Trophoblast cell (in vitro differentiated cells and primary cell): ENCODE measurements around the gene FGF22.
"Not testable (repeated sequence)": the region's sequence is repeated elsewhere in the genome, so short reads cannot be mapped to it uniquely, and the experiment has no call there.

ENCODE experiments used
- DNase-seq, 2 donors: peaks; one replicate each; pipeline ENCODE4 v3.0.0-alpha.2; 2016
- H2AFZ ChIP-seq: 2 replicates; pipeline ENCODE4 v1.6.1; 2013; ENCODE audit warnings: low read length, moderate library complexity, mild to moderate bottlenecking; ENCODE audit not compliant: insufficient read depth, poor library complexity
- H2AK5ac ChIP-seq: 2 replicates; pipeline ENCODE4 v1.6.1; 2013; ENCODE audit warnings: mild to moderate bottlenecking, low read length
- H2BK120ac ChIP-seq: 2 replicates; pipeline ENCODE4 v1.6.1; 2013; ENCODE audit warnings: low read length, mild to moderate bottlenecking, moderate library complexity; ENCODE audit not compliant: insufficient read depth, poor library complexity
- H2BK12ac ChIP-seq: 2 replicates; pipeline ENCODE4 v1.6.1; 2013; ENCODE audit warnings: mild to moderate bottlenecking, low read length, moderate library complexity
- H2BK5ac ChIP-seq: 2 replicates; pipeline ENCODE4 v1.6.1; 2013; ENCODE audit warnings: low read length, low read depth, moderate library complexity, mild to moderate bottlenecking; ENCODE audit not compliant: poor library complexity
- H3K14ac ChIP-seq: 2 replicates; pipeline ENCODE4 v1.6.1; 2013; ENCODE audit warnings: mild to moderate bottlenecking, low read length
- H3K18ac ChIP-seq: 2 replicates; pipeline ENCODE4 v1.6.1; 2013; ENCODE audit warnings: mild to moderate bottlenecking, low read length
- H3K23ac ChIP-seq: 2 replicates; pipeline ENCODE4 v1.6.1; 2013; ENCODE audit warnings: low read length
- H3K27ac ChIP-seq: 2 replicates; pipeline ENCODE4 v1.5.1; 2013; ENCODE audit warnings: low read depth, mild to moderate bottlenecking, inconsistent platforms, low read length, moderate library complexity
- H3K27me3 ChIP-seq: 2 replicates; pipeline ENCODE4 v1.6.1; 2013; ENCODE audit warnings: inconsistent platforms, mild to moderate bottlenecking, low read length, moderate library complexity; ENCODE audit not compliant: insufficient read depth
- H3K36me3 ChIP-seq, 2 experiments: 1 replicate in 1 of 2; 2 replicates in 1 of 2; pipeline ENCODE4 v1.6.1; 2013; ENCODE audit warnings: low read length in 2 of 2, mild to moderate bottlenecking in 2 of 2, moderate library complexity in 1 of 2; ENCODE audit not compliant: insufficient read depth in 2 of 2, control insufficient read depth in 1 of 2
- H3K4ac ChIP-seq: 2 replicates; pipeline ENCODE4 v1.6.1; 2013; ENCODE audit warnings: low read depth, mild to moderate bottlenecking, low read length, moderate library complexity
- H3K4me1 ChIP-seq, 2 experiments: 1 replicate in 1 of 2; 2 replicates in 1 of 2; pipeline ENCODE4 v1.6.1; 2013; ENCODE audit warnings: low read length in 2 of 2, mild to moderate bottlenecking in 2 of 2, moderate library complexity in 1 of 2; ENCODE audit not compliant: insufficient read depth in 2 of 2, control insufficient read depth in 1 of 2
- H3K4me2 ChIP-seq: 2 replicates; pipeline ENCODE4 v1.6.1; 2013; ENCODE audit warnings: inconsistent platforms, mild to moderate bottlenecking, low read length, moderate library complexity
- H3K4me3 ChIP-seq: 2 replicates; pipeline ENCODE4 v1.5.1; 2013; ENCODE audit warnings: mild to moderate bottlenecking, low read depth, low read length, inconsistent platforms
- H3K79me1 ChIP-seq: one replicate; pipeline ENCODE4 v1.6.1; 2013; ENCODE audit warnings: low read length
- H3K79me2 ChIP-seq: 2 replicates; pipeline ENCODE4 v1.6.1; 2013; ENCODE audit warnings: low read length, mild to moderate bottlenecking; ENCODE audit not compliant: control insufficient read depth, insufficient read depth, poor library complexity
- H3K9ac ChIP-seq: 2 replicates; pipeline ENCODE4 v1.6.1; 2013; ENCODE audit warnings: mild to moderate bottlenecking, low read length
- H3K9me3 ChIP-seq: 2 replicates; pipeline ENCODE4 v1.6.1; 2013; ENCODE audit warnings: low read depth, mild to moderate bottlenecking, control low read depth, inconsistent platforms, low read length; ENCODE audit not compliant: insufficient read depth
- H4K12ac ChIP-seq: 2 replicates; pipeline ENCODE4 v1.6.1; 2013; ENCODE audit warnings: low read depth, mild to moderate bottlenecking, low read length, moderate library complexity
- H4K8ac ChIP-seq: 2 replicates; pipeline ENCODE4 v1.6.1; 2013; ENCODE audit warnings: low read depth, mild to moderate bottlenecking, low read length, moderate library complexity
- H4K91ac ChIP-seq: one replicate; pipeline ENCODE4 v1.6.1; 2013; ENCODE audit warnings: low read depth, mild to moderate bottlenecking, low read length, moderate library complexity
- WGBS: extraction: QIAGEN DNeasy Blood & Tissue Kit; methylation state at CpG from one replicate; pipeline ENCODE4 v1.1.7; 2013; ENCODE audit warnings: missing lambda C conversion rate; ENCODE audit not compliant: insufficient read length, insufficient coverage; ENCODE audit errors: extremely low coverage; 5-methylcytosine and 5-hydroxymethylcytosine counted together

FGF22 gene

DNA sequence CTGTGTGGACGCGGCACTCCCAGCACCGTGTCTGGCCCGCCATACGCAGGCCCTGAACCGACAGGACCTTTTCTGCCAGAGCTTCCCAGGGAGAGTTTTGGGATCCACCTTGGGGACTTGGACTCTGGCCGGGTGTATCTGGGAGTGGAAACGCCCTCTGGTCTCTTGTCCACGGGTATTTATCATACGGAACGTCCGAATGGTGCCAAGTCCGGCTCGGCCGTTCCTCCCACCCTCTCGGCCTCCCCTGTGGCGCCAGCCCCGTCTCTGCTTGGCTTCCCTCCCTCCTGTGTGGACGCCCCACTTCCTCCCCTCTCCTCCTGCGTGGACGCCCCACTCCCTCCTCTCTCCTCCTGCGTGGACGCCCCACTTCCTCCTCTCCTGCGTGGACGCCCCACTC is 37.9 kb upstream of the FGF22 start:
- DNase-seq = no peak
- H2BK120ac ChIP-seq = no peak overlapping the region
- H3K4me3 ChIP-seq = no peak overlapping the region
- H4K12ac ChIP-seq = no peak overlapping the region
- H2AFZ ChIP-seq = no peak overlapping the region
- no peaks in the 10 kb centered on the region for H3K36me3 ChIP-seq
- no peak overlapping the region for H2BK12ac ChIP-seq
- no peaks in the 10 kb centered on the region for H3K79me1 ChIP-seq
- H3K9ac ChIP-seq = no peak overlapping the region
- H3K79me2 ChIP-seq = no peaks in the 10 kb centered on the region
- H4K91ac ChIP-seq = no peak overlapping the region
- H3K27ac ChIP-seq = no peak overlapping the region
- H3K4me2 ChIP-seq = no peak overlapping the region
- no peaks in the 10 kb centered on the region for H3K4me1 ChIP-seq
- no peak overlapping the region for H2BK5ac ChIP-seq
- H3K14ac ChIP-seq = no peak overlapping the region
- H3K23ac ChIP-seq = no peak overlapping the region
- H3K4ac ChIP-seq = no peak overlapping the region
- H4K8ac ChIP-seq = no peak overlapping the region
- no peak overlapping the region for H3K18ac ChIP-seq
- WGBS = no CpG with 5 or more reads among the region's 25 CpGs
- H3K27me3 ChIP-seq = no peaks in the 10 kb centered on the region
- H2AK5ac ChIP-seq = no peak overlapping the region
- peaks cover 10% of the 10 kb centered on the region for H3K9me3 ChIP-seq

DNA sequence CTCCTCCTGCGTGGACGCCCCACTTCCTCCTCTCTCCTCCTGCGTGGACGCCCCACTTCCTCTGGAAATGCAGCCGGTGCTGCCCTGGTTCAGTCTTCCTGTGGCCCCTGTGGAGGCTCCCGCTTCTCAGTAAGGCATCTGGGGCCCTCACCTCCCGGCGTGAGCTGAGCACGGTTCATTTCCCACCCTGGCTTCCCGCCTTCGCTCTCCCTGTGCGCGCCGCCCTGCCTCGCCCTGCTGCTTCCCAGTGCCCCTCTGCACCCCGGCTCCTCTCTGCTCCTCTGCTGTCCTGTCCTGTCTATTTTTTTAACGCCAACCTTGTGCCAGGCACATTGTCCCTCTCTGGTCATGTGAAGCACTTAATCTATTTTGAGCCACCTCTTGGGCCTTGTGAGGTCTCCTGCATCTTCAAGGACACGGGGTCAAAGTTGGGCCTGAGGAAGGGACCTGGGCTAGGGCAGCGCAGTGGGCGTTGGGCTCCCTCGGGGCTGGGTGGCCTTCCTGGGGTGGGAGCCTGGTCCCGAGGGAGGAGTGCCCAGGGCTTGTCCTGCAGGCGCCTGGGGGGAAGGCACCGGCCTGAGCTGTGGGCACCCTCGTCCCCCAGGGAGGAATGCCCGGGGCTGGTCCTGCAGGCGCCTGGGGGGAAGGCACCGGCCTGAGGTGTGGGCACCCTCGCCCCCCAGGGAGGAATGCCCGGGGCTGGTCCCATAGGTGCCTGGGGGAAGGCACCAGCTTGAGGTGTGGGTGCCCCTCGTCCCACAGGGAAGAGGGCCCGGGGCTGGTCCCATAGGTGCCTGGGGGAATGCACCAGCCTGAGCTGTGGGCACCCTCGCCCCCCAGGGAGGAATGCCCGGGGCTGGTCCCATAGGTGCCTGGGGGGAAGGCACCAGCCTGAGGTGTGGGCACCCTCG is 37.0 kb upstream of the FGF22 start:
- Histone ChIP-seq H4K12ac (no peak overlapping the region), H2BK12ac (no peak overlapping the region), H3K36me3 (no peaks in the 10 kb centered on the region), H3K27ac (no peak overlapping the region), H3K23ac (no peak overlapping the region), H3K14ac (no peak overlapping the region), H3K4ac (no peak overlapping the region), H3K18ac (no peak overlapping the region), H3K4me3 (no peak overlapping the region), H3K4me2 (no peak overlapping the region), H2BK120ac (no peak overlapping the region), H3K27me3 (no peaks in the 10 kb centered on the region), H2AK5ac (no peak overlapping the region), H3K9ac (no peak overlapping the region), H2AFZ (no peak overlapping the region), H3K4me1 (no peaks in the 10 kb centered on the region), H3K79me1 (no peaks in the 10 kb centered on the region), H2BK5ac (no peak overlapping the region), H4K91ac (no peak overlapping the region), H3K79me2 (no peaks in the 10 kb centered on the region), H4K8ac (no peak overlapping the region), H3K9me3 (peaks cover 10% of the 10 kb centered on the region)
- DNase-seq = no peak
- no CpG with 5 or more reads among the region's 35 CpGs for WGBS

DNA sequence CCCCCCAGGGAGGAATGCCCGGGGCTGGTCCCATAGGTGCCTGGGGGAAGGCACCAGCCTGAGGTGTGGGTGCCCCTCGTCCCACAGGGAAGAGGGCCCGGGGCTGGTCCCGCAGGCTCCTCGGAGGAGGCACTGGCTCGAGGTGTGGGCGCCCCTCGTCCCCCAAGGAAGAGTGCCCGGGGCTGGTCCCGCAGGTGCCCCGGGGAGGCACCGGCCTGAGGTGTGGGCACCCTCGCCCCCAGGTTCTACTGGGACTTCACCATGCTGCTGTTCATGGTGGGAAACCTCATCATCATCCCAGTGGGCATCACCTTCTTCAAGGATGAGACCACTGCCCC is 36.4 kb upstream of the FGF22 start:
- not testable (repeated sequence) for H2BK12ac ChIP-seq, H3K14ac ChIP-seq, H3K79me2 ChIP-seq, H3K18ac ChIP-seq, H3K27me3 ChIP-seq, H4K12ac ChIP-seq, H4K91ac ChIP-seq, H3K9ac ChIP-seq, H2BK120ac ChIP-seq, H3K23ac ChIP-seq, H3K79me1 ChIP-seq, H3K4me1 ChIP-seq, H2BK5ac ChIP-seq, H3K4me2 ChIP-seq, H2AK5ac ChIP-seq, H2AFZ ChIP-seq, H4K8ac ChIP-seq, H3K27ac ChIP-seq, DNase-seq, H3K4me3 ChIP-seq, H3K36me3 ChIP-seq, H3K4ac ChIP-seq
- H3K9me3 ChIP-seq = peaks cover 10% of the 10 kb centered on the region
- no CpG with 5 or more reads among the region's 13 CpGs for WGBS

DNA sequence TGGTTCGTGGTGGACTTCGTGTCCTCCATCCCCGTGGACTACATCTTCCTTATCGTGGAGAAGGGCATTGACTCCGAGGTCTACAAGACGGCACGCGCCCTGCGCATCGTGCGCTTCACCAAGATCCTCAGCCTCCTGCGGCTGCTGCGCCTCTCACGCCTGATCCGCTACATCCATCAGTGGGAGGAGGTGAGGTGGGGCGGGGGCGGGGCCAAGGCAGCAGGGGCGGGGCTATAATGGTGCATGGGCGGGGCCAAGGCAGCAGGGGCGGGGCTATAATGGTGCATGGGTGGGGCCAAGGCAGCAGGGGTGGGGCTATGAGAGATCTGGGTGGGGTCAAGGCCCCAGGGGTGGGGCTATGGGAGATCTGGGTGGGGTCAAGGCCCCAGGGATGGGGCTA is 35.9 kb upstream of the FGF22 start:
- H3K4me2 ChIP-seq, DNase-seq, H3K23ac ChIP-seq, H2AK5ac ChIP-seq, H3K79me1 ChIP-seq, H3K27me3 ChIP-seq, H3K36me3 ChIP-seq, H3K4me3 ChIP-seq, H3K18ac ChIP-seq, H4K91ac ChIP-seq, H2AFZ ChIP-seq, H3K4me1 ChIP-seq, H3K27ac ChIP-seq, H3K9ac ChIP-seq, H3K79me2 ChIP-seq, H3K4ac ChIP-seq, H2BK5ac ChIP-seq, H4K12ac ChIP-seq, H4K8ac ChIP-seq, H2BK120ac ChIP-seq, H3K14ac ChIP-seq, H2BK12ac ChIP-seq: not testable (repeated sequence)
- H3K9me3 ChIP-seq = peaks cover 10% of the 10 kb centered on the region
- no CpG with 5 or more reads among the region's 20 CpGs for WGBS
